WTC11 (cell line): ENCODE results near the gene ZNF397. TPM values are rescaled to one million over a fixed set of nuclear protein-coding genes. Genes with fewer than 3 reads are reported as not detected.

Source experiments
- CREB1 ChIP-seq: sonication (generic); formaldehyde crosslinking; IDR thresholded peaks from 2 replicates; pipeline ENCODE4 v1.8.0; 2023; ENCODE audit warnings: mild to moderate bottlenecking, missing genetic modification reagents
- EMX1 ChIP-seq: fragments of 250-450 bp; sonication (Bioruptor Pico); IDR thresholded peaks from 2 replicates; pipeline ENCODE4 v1.8.0; 2021; ENCODE audit warnings: mild to moderate bottlenecking
- FOXK1 ChIP-seq: sonication (generic); formaldehyde crosslinking; IDR thresholded peaks from 2 replicates; pipeline ENCODE4 v1.8.0; 2022; ENCODE audit warnings: mild to moderate bottlenecking, moderate library complexity, missing genetic modification reagents
- GABPB1 ChIP-seq: sonication (generic); formaldehyde crosslinking; IDR thresholded peaks from 2 replicates; pipeline ENCODE4 v1.8.1; 2023; ENCODE audit warnings: mild to moderate bottlenecking, missing genetic modification reagents
- GRHL2 ChIP-seq: fragments of 250-450 bp; sonication (Bioruptor Pico); IDR thresholded peaks from 2 replicates; pipeline ENCODE4 v1.8.0; 2022; ENCODE audit warnings: mild to moderate bottlenecking, moderate library complexity; ENCODE audit not compliant: insufficient replicate concordance, severe bottlenecking
- IRF2 ChIP-seq: sonication (generic); formaldehyde crosslinking; IDR thresholded peaks from 2 replicates; pipeline ENCODE4 v1.8.0; 2022; ENCODE audit warnings: low read depth, missing genetic modification reagents, borderline replicate concordance
- JAZF1 ChIP-seq: fragments of 250-450 bp; sonication (Bioruptor Pico); IDR thresholded peaks from 2 replicates; pipeline ENCODE4 v1.9.0; 2021; ENCODE audit warnings: moderate library complexity, mild to moderate bottlenecking, inconsistent platforms
- NFATC4 ChIP-seq: fragments of 250-450 bp; sonication (Bioruptor Pico); IDR thresholded peaks from 2 replicates; pipeline ENCODE4 v1.9.0; 2021; ENCODE audit warnings: mild to moderate bottlenecking
- NFE2L1 ChIP-seq: sonication (generic); formaldehyde crosslinking; IDR thresholded peaks from 2 replicates; pipeline ENCODE4 v1.8.1; 2023; ENCODE audit warnings: missing genetic modification reagents
- NFYB ChIP-seq: sonication (generic); formaldehyde crosslinking; conservative IDR thresholded peaks from 2 replicates; pipeline ENCODE4 v1.8.0; 2022; ENCODE audit warnings: low read depth, missing genetic modification reagents
- NR2C2 ChIP-seq: sonication (generic); formaldehyde crosslinking; IDR thresholded peaks from 2 replicates; pipeline ENCODE4 v1.8.0; 2022; ENCODE audit warnings: mild to moderate bottlenecking, missing genetic modification reagents
- SP1 ChIP-seq: sonication (generic); formaldehyde crosslinking; conservative IDR thresholded peaks from 2 replicates; pipeline ENCODE4 v1.8.1; 2022; ENCODE audit warnings: missing genetic modification reagents
- TCF7 ChIP-seq: sonication (generic); formaldehyde crosslinking; IDR thresholded peaks from 2 replicates; pipeline ENCODE4 v1.8.0; 2022; ENCODE audit warnings: mild to moderate bottlenecking, low read depth, missing genetic modification reagents, moderate library complexity
- TEAD1 ChIP-seq: sonication (generic); formaldehyde crosslinking; IDR thresholded peaks from 2 replicates; pipeline ENCODE4 v1.8.0; 2022; ENCODE audit warnings: mild to moderate bottlenecking, missing genetic modification reagents
- ZBTB21 ChIP-seq: sonication (generic); formaldehyde crosslinking; IDR thresholded peaks from 2 replicates; pipeline ENCODE4 v1.8.1; 2023; ENCODE audit warnings: mild to moderate bottlenecking, missing genetic modification reagents, borderline replicate concordance
- ZNF138 ChIP-seq: sonication (generic); formaldehyde crosslinking; conservative IDR thresholded peaks from 2 replicates; pipeline ENCODE4 v1.8.1; 2022; ENCODE audit warnings: mild to moderate bottlenecking, moderate library complexity, missing genetic modification reagents
- ZNF263 ChIP-seq: sonication (generic); formaldehyde crosslinking; IDR thresholded peaks from 2 replicates; pipeline ENCODE4 v1.8.1; 2022; ENCODE audit warnings: low read depth, mild to moderate bottlenecking, moderate library complexity, missing genetic modification reagents
- ZNF396 ChIP-seq: fragments of 250-450 bp; sonication (Bioruptor Pico); IDR thresholded peaks from 2 replicates; pipeline ENCODE4 v1.8.0; 2021; ENCODE audit warnings: mild to moderate bottlenecking, moderate library complexity, borderline replicate concordance
- total RNA-seq: library from RNA; stranded (reverse); gene quantifications from 3 replicates; pipeline ENCODE4 v1.2.3, GENCODE V29; 2021
- TF ChIP-seq, protein P1 (sequence below): sonication (generic); formaldehyde crosslinking; IDR thresholded peaks from 2 replicates; pipeline ENCODE4 v1.8.0; 2023; ENCODE audit warnings: missing genetic modification reagents, mild to moderate bottlenecking, borderline replicate concordance
- TF ChIP-seq, protein P2 (sequence below): sonication (generic); formaldehyde crosslinking; IDR thresholded peaks from 2 replicates; pipeline ENCODE4 v1.8.0; 2022; ENCODE audit warnings: mild to moderate bottlenecking, missing genetic modification reagents
- TF ChIP-seq, protein P3 (sequence below): sonication (generic); formaldehyde crosslinking; IDR thresholded peaks from 2 replicates; pipeline ENCODE4 v1.8.0; 2023; ENCODE audit warnings: mild to moderate bottlenecking, missing genetic modification reagents
- TF ChIP-seq, protein P4 (sequence below): sonication (generic); formaldehyde crosslinking; IDR thresholded peaks from 2 replicates; pipeline ENCODE4 v1.8.0; 2023; ENCODE audit warnings: missing genetic modification reagents
- TF ChIP-seq, protein P5 (sequence below): sonication (generic); formaldehyde crosslinking; IDR thresholded peaks from 2 replicates; pipeline ENCODE4 v1.8.0; 2022; ENCODE audit warnings: mild to moderate bottlenecking, missing genetic modification reagents
- TF ChIP-seq, protein P6 (sequence below): sonication (generic); formaldehyde crosslinking; IDR thresholded peaks from 2 replicates; pipeline ENCODE4 v1.8.1; 2022; ENCODE audit warnings: missing genetic modification reagents, borderline replicate concordance
- TF ChIP-seq, protein P7 (sequence below): sonication (generic); formaldehyde crosslinking; IDR thresholded peaks from 2 replicates; pipeline ENCODE4 v1.8.0; 2022; ENCODE audit warnings: missing genetic modification reagents

Gene ZNF397
- total RNA-seq, 1 experiment from 2014 or later, result 44.0 TPM

DNA sequence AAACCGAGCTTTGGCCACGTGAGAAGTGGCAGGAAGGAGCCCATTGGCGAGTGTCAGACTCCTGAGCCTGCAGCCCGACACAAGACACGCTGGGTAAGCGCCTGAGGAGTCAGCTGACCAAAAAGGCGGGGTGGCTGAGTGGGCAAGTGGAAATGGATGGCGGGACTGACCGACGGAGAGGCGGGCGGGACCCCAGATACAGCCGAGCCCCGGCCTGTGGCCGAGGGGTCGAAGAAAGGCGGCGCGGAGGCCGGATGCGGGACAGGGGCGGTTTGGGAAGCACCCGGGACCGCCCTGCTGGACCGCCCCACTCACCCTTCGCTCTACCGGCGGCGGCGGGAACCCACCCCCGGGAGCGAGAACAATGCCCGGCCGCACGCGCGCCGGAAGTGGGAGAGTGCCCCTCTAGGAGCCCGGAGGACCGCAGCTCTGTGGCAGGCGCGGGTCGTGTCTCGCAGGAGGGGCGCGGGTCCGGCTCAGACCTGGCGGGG is 26.4 kb downstream of the ZNF397 start (continued):
- TF ChIP-seq TEAD1 (CRISPR knock-in tag) (0 out of 2 replicates have a peak, but pooled peaks have one; percentile 58), GRHL2 (no peak), EMX1 (no peak), CREB1 (CRISPR knock-in tag) (no peak), NFATC4 (CRISPR knock-in tag) (no peak), IRF2 (CRISPR knock-in tag) (no peak), GABPB1 (CRISPR knock-in tag) (0 out of 2 replicates have a peak, but pooled peaks have one; percentile 38), NFYB (CRISPR knock-in tag) (0 out of 2 replicates have a peak, but pooled peaks have one; percentile 12), ZBTB21 (CRISPR knock-in tag) (peak; percentile 46; the same call in 1 of the 2 replicates), NR2C2 (CRISPR knock-in tag) (no peak; the same call in 1 of the 2 replicates), ZNF138 (peak; percentile 91), JAZF1 (CRISPR knock-in tag) (no peak), TCF7 (peak; percentile 67; the same call in 1 of the 2 replicates), SP1 (CRISPR knock-in tag) (peak; percentile 67), FOXK1 (CRISPR knock-in tag) (peak; percentile 85), ZNF396 (CRISPR knock-in tag) (no peak), NFE2L1 (CRISPR knock-in tag) (0 out of 2 replicates have a peak, but pooled peaks have one; percentile 20), ZNF263 (CRISPR knock-in tag) (no peak; the same call in 1 of the 2 replicates)
- TF ChIP-seq, protein P1, sequence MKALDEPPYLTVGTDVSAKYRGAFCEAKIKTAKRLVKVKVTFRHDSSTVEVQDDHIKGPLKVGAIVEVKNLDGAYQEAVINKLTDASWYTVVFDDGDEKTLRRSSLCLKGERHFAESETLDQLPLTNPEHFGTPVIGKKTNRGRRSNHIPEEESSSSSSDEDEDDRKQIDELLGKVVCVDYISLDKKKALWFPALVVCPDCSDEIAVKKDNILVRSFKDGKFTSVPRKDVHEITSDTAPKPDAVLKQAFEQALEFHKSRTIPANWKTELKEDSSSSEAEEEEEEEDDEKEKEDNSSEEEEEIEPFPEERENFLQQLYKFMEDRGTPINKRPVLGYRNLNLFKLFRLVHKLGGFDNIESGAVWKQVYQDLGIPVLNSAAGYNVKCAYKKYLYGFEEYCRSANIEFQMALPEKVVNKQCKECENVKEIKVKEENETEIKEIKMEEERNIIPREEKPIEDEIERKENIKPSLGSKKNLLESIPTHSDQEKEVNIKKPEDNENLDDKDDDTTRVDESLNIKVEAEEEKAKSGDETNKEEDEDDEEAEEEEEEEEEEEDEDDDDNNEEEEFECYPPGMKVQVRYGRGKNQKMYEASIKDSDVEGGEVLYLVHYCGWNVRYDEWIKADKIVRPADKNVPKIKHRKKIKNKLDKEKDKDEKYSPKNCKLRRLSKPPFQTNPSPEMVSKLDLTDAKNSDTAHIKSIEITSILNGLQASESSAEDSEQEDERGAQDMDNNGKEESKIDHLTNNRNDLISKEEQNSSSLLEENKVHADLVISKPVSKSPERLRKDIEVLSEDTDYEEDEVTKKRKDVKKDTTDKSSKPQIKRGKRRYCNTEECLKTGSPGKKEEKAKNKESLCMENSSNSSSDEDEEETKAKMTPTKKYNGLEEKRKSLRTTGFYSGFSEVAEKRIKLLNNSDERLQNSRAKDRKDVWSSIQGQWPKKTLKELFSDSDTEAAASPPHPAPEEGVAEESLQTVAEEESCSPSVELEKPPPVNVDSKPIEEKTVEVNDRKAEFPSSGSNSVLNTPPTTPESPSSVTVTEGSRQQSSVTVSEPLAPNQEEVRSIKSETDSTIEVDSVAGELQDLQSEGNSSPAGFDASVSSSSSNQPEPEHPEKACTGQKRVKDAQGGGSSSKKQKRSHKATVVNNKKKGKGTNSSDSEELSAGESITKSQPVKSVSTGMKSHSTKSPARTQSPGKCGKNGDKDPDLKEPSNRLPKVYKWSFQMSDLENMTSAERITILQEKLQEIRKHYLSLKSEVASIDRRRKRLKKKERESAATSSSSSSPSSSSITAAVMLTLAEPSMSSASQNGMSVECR (CRISPR knock-in tag), result no peak; the same call in none of the 2 replicates
- TF ChIP-seq, protein P2, sequence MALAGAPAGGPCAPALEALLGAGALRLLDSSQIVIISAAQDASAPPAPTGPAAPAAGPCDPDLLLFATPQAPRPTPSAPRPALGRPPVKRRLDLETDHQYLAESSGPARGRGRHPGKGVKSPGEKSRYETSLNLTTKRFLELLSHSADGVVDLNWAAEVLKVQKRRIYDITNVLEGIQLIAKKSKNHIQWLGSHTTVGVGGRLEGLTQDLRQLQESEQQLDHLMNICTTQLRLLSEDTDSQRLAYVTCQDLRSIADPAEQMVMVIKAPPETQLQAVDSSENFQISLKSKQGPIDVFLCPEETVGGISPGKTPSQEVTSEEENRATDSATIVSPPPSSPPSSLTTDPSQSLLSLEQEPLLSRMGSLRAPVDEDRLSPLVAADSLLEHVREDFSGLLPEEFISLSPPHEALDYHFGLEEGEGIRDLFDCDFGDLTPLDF (CRISPR knock-in tag), result peak; percentile 78; the same call in 1 of the 2 replicates
- TF ChIP-seq, protein P3, sequence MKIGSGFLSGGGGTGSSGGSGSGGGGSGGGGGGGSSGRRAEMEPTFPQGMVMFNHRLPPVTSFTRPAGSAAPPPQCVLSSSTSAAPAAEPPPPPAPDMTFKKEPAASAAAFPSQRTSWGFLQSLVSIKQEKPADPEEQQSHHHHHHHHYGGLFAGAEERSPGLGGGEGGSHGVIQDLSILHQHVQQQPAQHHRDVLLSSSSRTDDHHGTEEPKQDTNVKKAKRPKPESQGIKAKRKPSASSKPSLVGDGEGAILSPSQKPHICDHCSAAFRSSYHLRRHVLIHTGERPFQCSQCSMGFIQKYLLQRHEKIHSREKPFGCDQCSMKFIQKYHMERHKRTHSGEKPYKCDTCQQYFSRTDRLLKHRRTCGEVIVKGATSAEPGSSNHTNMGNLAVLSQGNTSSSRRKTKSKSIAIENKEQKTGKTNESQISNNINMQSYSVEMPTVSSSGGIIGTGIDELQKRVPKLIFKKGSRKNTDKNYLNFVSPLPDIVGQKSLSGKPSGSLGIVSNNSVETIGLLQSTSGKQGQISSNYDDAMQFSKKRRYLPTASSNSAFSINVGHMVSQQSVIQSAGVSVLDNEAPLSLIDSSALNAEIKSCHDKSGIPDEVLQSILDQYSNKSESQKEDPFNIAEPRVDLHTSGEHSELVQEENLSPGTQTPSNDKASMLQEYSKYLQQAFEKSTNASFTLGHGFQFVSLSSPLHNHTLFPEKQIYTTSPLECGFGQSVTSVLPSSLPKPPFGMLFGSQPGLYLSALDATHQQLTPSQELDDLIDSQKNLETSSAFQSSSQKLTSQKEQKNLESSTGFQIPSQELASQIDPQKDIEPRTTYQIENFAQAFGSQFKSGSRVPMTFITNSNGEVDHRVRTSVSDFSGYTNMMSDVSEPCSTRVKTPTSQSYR (CRISPR knock-in tag), result 0 out of 2 replicates have a peak, but pooled peaks have one; percentile 50
- TF ChIP-seq, protein P4, sequence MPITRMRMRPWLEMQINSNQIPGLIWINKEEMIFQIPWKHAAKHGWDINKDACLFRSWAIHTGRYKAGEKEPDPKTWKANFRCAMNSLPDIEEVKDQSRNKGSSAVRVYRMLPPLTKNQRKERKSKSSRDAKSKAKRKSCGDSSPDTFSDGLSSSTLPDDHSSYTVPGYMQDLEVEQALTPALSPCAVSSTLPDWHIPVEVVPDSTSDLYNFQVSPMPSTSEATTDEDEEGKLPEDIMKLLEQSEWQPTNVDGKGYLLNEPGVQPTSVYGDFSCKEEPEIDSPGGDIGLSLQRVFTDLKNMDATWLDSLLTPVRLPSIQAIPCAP, result 0 out of 2 replicates have a peak, but pooled peaks have one; percentile 30
- TF ChIP-seq, protein P5, sequence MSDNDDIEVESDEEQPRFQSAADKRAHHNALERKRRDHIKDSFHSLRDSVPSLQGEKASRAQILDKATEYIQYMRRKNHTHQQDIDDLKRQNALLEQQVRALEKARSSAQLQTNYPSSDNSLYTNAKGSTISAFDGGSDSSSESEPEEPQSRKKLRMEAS, result peak; percentile 87
- TF ChIP-seq, protein P6, sequence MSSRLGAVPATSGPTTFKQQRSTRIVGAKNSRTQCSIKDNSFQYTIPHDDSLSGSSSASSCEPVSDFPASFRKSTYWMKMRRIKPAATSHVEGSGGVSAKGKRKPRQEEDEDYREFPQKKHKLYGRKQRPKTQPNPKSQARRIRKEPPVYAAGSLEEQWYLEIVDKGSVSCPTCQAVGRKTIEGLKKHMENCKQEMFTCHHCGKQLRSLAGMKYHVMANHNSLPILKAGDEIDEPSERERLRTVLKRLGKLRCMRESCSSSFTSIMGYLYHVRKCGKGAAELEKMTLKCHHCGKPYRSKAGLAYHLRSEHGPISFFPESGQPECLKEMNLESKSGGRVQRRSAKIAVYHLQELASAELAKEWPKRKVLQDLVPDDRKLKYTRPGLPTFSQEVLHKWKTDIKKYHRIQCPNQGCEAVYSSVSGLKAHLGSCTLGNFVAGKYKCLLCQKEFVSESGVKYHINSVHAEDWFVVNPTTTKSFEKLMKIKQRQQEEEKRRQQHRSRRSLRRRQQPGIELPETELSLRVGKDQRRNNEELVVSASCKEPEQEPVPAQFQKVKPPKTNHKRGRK (CRISPR knock-in tag), result no peak
- TF ChIP-seq, protein P7, sequence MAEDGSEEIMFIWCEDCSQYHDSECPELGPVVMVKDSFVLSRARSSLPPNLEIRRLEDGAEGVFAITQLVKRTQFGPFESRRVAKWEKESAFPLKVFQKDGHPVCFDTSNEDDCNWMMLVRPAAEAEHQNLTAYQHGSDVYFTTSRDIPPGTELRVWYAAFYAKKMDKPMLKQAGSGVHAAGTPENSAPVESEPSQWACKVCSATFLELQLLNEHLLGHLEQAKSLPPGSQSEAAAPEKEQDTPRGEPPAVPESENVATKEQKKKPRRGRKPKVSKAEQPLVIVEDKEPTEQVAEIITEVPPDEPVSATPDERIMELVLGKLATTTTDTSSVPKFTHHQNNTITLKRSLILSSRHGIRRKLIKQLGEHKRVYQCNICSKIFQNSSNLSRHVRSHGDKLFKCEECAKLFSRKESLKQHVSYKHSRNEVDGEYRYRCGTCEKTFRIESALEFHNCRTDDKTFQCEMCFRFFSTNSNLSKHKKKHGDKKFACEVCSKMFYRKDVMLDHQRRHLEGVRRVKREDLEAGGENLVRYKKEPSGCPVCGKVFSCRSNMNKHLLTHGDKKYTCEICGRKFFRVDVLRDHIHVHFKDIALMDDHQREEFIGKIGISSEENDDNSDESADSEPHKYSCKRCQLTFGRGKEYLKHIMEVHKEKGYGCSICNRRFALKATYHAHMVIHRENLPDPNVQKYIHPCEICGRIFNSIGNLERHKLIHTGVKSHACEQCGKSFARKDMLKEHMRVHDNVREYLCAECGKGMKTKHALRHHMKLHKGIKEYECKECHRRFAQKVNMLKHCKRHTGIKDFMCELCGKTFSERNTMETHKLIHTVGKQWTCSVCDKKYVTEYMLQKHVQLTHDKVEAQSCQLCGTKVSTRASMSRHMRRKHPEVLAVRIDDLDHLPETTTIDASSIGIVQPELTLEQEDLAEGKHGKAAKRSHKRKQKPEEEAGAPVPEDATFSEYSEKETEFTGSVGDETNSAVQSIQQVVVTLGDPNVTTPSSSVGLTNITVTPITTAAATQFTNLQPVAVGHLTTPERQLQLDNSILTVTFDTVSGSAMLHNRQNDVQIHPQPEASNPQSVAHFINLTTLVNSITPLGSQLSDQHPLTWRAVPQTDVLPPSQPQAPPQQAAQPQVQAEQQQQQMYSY (CRISPR knock-in tag), result peak; percentile 44
